Measurements from ENCODE around the gene DENND1A. TPM values are rescaled to one million over a fixed set of nuclear protein-coding genes. Genes with fewer than 3 reads are reported as not detected.

The DENND1A gene
- total RNA-seq, 1 donor from 2014 or later: 48.1 TPM

- H3K4me3 Mint-ChIP-seq: no peak overlapping the region
- DNase-seq (ENCODE audit: low spot score): no peak
- peaks cover 3% of the 10 kb centered on the region for H3K9me3 Mint-ChIP-seq
- H3K27ac Mint-ChIP-seq: no peak overlapping the region
- Histone ChIP-seq H3K9me3 (ENCODE audit: low read depth) (no peaks in the 10 kb centered on the region), H3F3A (ENCODE audit: low read depth) (peaks cover 4% of the 10 kb centered on the region), H3K36me3 (no peaks in the 10 kb centered on the region), H3K9ac (no peak overlapping the region), H3K79me2 (ENCODE audit: low read depth) (peaks cover under 1% of the 10 kb centered on the region), H3K4me1 (peaks cover 15% of the 10 kb centered on the region), H4K20me1 (ENCODE audit: low read depth) (no peaks in the 10 kb centered on the region), H3K27me3 (no peaks in the 10 kb centered on the region), H3K4me3 (no peak overlapping the region), H3K4me2 (no peak overlapping the region), H3K27ac (no peak overlapping the region), H2AFZ (replicated peaks) (no peak overlapping the region)
- no peaks in the 10 kb centered on the region for H3K27me3 Mint-ChIP-seq (ENCODE audit: insufficient read depth, low read depth)
- H3K36me3 Mint-ChIP-seq: no peaks in the 10 kb centered on the region
- TF ChIP-seq EZH2 (IDR thresholded peaks at IDR 0.05): no peak
- TF ChIP-seq, protein P1, sequence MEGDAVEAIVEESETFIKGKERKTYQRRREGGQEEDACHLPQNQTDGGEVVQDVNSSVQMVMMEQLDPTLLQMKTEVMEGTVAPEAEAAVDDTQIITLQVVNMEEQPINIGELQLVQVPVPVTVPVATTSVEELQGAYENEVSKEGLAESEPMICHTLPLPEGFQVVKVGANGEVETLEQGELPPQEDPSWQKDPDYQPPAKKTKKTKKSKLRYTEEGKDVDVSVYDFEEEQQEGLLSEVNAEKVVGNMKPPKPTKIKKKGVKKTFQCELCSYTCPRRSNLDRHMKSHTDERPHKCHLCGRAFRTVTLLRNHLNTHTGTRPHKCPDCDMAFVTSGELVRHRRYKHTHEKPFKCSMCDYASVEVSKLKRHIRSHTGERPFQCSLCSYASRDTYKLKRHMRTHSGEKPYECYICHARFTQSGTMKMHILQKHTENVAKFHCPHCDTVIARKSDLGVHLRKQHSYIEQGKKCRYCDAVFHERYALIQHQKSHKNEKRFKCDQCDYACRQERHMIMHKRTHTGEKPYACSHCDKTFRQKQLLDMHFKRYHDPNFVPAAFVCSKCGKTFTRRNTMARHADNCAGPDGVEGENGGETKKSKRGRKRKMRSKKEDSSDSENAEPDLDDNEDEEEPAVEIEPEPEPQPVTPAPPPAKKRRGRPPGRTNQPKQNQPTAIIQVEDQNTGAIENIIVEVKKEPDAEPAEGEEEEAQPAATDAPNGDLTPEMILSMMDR (IDR thresholded peaks at IDR 0.05): no peak
- TF ChIP-seq EZH2phosphoT487 (IDR thresholded peaks at IDR 0.05): no peak
- H3K4me1 Mint-ChIP-seq: peaks cover 15% of the 10 kb centered on the region
Measured at GRCh38 chr9:123712399-123712798, 217.5 kb downstream of the DENND1A start.

DNA sequence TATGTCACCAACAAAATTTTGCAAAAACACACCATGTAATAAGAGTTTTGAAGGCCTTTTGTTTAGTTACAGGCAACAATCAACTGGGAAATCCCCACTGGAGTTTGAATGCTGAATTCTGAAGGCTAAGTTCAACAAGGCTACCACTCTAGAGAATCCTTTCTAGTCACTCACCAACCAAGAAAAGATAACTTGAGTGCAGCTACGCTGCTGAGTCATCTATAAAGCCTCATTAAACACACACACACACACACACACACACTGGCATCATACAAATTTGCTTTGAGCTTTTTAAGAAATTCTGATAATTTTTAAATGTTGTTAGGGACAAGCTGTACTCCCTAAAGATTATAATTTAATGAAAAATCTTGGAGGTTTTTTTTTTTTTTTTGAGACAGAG lies 219.6 kb downstream of the DENND1A start:
- Histone ChIP-seq H4K20me1 (ENCODE audit: low read depth) (no peaks in the 10 kb centered on the region), H3F3A (ENCODE audit: low read depth) (no peaks in the 10 kb centered on the region), H3K4me1 (no peaks in the 10 kb centered on the region), H3K9ac (no peak overlapping the region), H2AFZ (replicated peaks) (no peak overlapping the region), H3K27me3 (no peaks in the 10 kb centered on the region), H3K36me3 (no peaks in the 10 kb centered on the region), H3K27ac (no peak overlapping the region), H3K9me3 (ENCODE audit: low read depth) (no peaks in the 10 kb centered on the region), H3K4me3 (no peak overlapping the region), H3K4me2 (no peak overlapping the region), H3K79me2 (ENCODE audit: low read depth) (no peaks in the 10 kb centered on the region)
- TF ChIP-seq, protein P1 (IDR thresholded peaks at IDR 0.05): no peak
- Mint-ChIP-seq H3K4me1 (no peaks in the 10 kb centered on the region), H3K36me3 (no peaks in the 10 kb centered on the region), H3K27ac (no peak overlapping the region), H3K4me3 (no peak overlapping the region), H3K27me3 (ENCODE audit: insufficient read depth, low read depth) (no peaks in the 10 kb centered on the region), H3K9me3 (peaks cover 7% of the 10 kb centered on the region)
- DNase-seq (ENCODE audit: low spot score): no peak

DNA sequence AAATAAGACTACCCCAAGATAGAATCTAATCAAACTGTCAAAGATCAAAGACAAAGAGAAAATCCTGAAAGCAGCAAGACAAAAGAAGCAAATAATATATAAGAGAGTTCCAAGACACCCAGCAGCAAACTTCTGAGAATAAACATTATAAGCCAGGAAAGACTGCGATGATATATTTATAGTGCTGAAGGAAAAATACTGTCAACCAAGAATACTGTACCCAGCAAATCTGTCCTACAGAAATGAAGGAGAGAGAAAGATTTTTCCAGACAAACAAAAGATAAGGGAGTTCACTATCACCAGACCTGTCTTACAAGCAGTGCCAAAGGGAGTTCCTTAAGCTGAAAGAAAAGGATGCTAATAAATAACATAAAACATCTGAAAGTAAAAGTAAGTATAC lies 227.4 kb downstream of the DENND1A start:
- Histone ChIP-seq H3K27ac (no peak overlapping the region), H3K9me3 (ENCODE audit: low read depth) (no peaks in the 10 kb centered on the region), H3F3A (ENCODE audit: low read depth) (no peaks in the 10 kb centered on the region), H3K36me3 (peaks cover 6% of the 10 kb centered on the region), H2AFZ (replicated peaks) (no peak overlapping the region), H3K4me1 (no peaks in the 10 kb centered on the region), H3K79me2 (ENCODE audit: low read depth) (no peaks in the 10 kb centered on the region), H3K27me3 (no peaks in the 10 kb centered on the region), H3K4me3 (no peak overlapping the region), H3K4me2 (no peak overlapping the region), H3K9ac (no peak overlapping the region), H4K20me1 (ENCODE audit: low read depth) (no peaks in the 10 kb centered on the region)
- Mint-ChIP-seq H3K9me3 (peaks cover 29% of the 10 kb centered on the region), H3K4me3 (no peak overlapping the region), H3K27ac (no peak overlapping the region), H3K36me3 (peaks cover 6% of the 10 kb centered on the region), H3K27me3 (ENCODE audit: insufficient read depth, low read depth) (no peaks in the 10 kb centered on the region), H3K4me1 (no peaks in the 10 kb centered on the region)
- DNase-seq (ENCODE audit: low spot score): no peak
- TF ChIP-seq, protein P1 (IDR thresholded peaks at IDR 0.05): no peak
- TF ChIP-seq EZH2 (IDR thresholded peaks at IDR 0.05) (no peak), EZH2phosphoT487 (IDR thresholded peaks at IDR 0.05) (no peak)

- TF ChIP-seq, protein P1 (IDR thresholded peaks at IDR 0.05): no peak
- TF ChIP-seq EZH2phosphoT487 (IDR thresholded peaks at IDR 0.05): no peak
- no peak for TF ChIP-seq EZH2 (IDR thresholded peaks at IDR 0.05)
- Mint-ChIP-seq H3K27ac (no peak overlapping the region), H3K4me1 (no peaks in the 10 kb centered on the region), H3K27me3 (ENCODE audit: insufficient read depth, low read depth) (no peaks in the 10 kb centered on the region), H3K9me3 (peaks cover 17% of the 10 kb centered on the region), H3K4me3 (no peak overlapping the region), H3K36me3 (peaks cover 9% of the 10 kb centered on the region)
- Histone ChIP-seq H2AFZ (replicated peaks) (no peak overlapping the region), H3K4me3 (no peak overlapping the region), H3K79me2 (ENCODE audit: low read depth) (no peaks in the 10 kb centered on the region), H3K36me3 (peaks cover 6% of the 10 kb centered on the region), H3K27ac (no peak overlapping the region), H3K9me3 (ENCODE audit: low read depth) (no peaks in the 10 kb centered on the region), H3K9ac (no peak overlapping the region), H3K4me1 (no peaks in the 10 kb centered on the region), H3K4me2 (no peak overlapping the region), H3F3A (ENCODE audit: low read depth) (no peaks in the 10 kb centered on the region), H4K20me1 (ENCODE audit: low read depth) (no peaks in the 10 kb centered on the region), H3K27me3 (no peaks in the 10 kb centered on the region)
- DNase-seq (ENCODE audit: low spot score): no peak
Measured at GRCh38 chr9:123697686-123698085, 232.2 kb downstream of the DENND1A start.
